Nephron (organoid): ENCODE data around the gene TRIM72.
"Not testable (repeated sequence)": the region's sequence is repeated elsewhere in the genome, so short reads cannot be mapped to it uniquely, and the experiment has no call there.

ENCODE experiments used
- H3K27ac Mint-ChIP-seq, 3 experiments: 2 replicates each; pipeline ENCODE4 v1.8.0; 2020; ENCODE audit warnings: mixed read lengths in 3 of 3, mild to moderate bottlenecking in 2 of 3, moderate library complexity in 1 of 3
- H3K27me3 Mint-ChIP-seq: 2 replicates; pipeline ENCODE4 v1.8.0; 2021; ENCODE audit warnings: low read depth, mild to moderate bottlenecking, moderate library complexity, mixed read lengths
- H3K36me3 Mint-ChIP-seq: 2 replicates; pipeline ENCODE4 v1.8.0; 2020; ENCODE audit warnings: low read depth, mixed read lengths
- H3K4me1 Mint-ChIP-seq: 2 replicates; pipeline ENCODE4 v1.8.0; 2020; ENCODE audit warnings: mixed read lengths
- H3K4me3 Mint-ChIP-seq, 3 experiments: 2 replicates each; pipeline ENCODE4 v1.8.0; 2020; ENCODE audit warnings: mild to moderate bottlenecking in 3 of 3, mixed read lengths in 3 of 3, moderate library complexity in 2 of 3
- H3K9me3 Mint-ChIP-seq: 2 replicates; pipeline ENCODE4 v1.8.0; 2020; ENCODE audit warnings: mixed read lengths
- TF ChIP-seq, protein P1 (sequence below), 3 experiments: fragments of 200-600 bp; sonication (generic); IDR thresholded peaks; one replicate each; pipeline ENCODE4 v1.5.0; 2021; ENCODE audit warnings: antibody characterized with exemption in 3 of 3; ENCODE audit not compliant: unreplicated experiment in 3 of 3

The TRIM72 gene

DNA sequence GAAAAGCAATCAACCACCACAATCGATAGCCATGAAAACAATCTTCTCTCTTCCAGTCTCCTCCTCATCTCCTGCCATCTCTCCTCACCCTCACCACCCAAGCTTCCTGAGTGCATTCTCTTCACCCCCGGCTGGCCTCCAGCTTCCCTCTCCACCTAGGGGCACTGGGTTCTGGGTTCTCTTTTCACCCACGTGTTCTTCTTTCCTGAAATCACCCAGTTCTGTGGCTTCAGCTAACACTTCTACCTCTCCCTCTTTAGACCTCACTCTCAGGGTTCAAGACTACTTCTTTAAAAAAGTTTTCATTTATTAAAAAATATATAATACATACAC, 54.1 kb downstream of the TRIM72 start:
- Mint-ChIP-seq H3K9me3 (no peaks in the 10 kb centered on the region), H3K4me1 (no peaks in the 10 kb centered on the region), H3K4me3 (no peak overlapping the region), H3K27me3 (peaks cover 44% of the 10 kb centered on the region), H3K27ac (no peak overlapping the region), H3K36me3 (no peaks in the 10 kb centered on the region)
- TF ChIP-seq, protein P1, sequence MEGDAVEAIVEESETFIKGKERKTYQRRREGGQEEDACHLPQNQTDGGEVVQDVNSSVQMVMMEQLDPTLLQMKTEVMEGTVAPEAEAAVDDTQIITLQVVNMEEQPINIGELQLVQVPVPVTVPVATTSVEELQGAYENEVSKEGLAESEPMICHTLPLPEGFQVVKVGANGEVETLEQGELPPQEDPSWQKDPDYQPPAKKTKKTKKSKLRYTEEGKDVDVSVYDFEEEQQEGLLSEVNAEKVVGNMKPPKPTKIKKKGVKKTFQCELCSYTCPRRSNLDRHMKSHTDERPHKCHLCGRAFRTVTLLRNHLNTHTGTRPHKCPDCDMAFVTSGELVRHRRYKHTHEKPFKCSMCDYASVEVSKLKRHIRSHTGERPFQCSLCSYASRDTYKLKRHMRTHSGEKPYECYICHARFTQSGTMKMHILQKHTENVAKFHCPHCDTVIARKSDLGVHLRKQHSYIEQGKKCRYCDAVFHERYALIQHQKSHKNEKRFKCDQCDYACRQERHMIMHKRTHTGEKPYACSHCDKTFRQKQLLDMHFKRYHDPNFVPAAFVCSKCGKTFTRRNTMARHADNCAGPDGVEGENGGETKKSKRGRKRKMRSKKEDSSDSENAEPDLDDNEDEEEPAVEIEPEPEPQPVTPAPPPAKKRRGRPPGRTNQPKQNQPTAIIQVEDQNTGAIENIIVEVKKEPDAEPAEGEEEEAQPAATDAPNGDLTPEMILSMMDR (IDR thresholded peaks at IDR 0.05; ENCODE audit: unreplicated experiment in 3 of 3), result no peak

DNA sequence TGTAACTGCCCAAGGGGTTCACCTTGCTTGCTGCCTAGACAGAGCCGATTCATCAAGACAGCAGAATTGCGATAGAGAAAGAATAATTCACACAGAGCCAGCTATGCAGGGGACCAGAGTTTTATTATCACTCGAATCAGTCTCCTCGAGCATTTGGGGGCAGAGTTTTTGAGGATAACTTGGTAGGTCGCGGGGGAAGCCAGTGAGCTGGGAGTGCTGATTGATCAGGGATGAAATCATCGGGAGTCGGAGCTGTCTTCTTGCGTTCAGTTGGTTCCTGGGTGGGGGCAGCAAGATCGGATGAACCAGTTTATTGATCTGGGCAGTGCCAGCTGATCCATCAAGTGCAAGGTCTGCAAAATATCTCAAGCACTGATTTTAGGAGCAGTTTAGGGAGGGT, 55.0 kb downstream of the TRIM72 start:
- Mint-ChIP-seq H3K4me1 (no peaks in the 10 kb centered on the region), H3K27ac (no peak overlapping the region), H3K36me3 (no peaks in the 10 kb centered on the region), H3K9me3 (no peaks in the 10 kb centered on the region), H3K4me3 (no peak overlapping the region), H3K27me3 (peaks cover 44% of the 10 kb centered on the region)
- TF ChIP-seq, protein P1 (IDR thresholded peaks at IDR 0.05; ENCODE audit: unreplicated experiment in 3 of 3), result no peak

DNA sequence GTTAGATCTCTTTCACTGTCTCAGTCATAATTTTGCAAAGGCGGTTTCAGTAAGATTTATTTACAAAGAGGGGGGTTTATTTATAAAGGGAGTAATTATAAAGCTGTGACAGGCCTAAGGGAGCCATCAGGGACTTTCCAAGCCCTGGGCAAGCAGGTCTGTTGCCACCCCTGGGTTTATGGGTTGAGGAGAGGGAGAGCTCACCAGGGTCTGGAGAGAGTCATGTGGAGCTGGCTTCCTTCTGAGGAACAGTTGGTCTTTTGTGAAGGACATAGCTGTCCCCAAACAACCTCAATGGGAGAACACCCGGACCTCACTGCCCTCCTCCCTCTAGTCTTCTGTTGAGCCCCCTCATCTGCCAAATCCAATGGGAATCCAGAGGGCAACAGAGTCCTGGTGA, 55.6 kb downstream of the TRIM72 start:
- no peak overlapping the region for H3K4me3 Mint-ChIP-seq
- no peaks in the 10 kb centered on the region for H3K4me1 Mint-ChIP-seq
- H3K27ac Mint-ChIP-seq, result no peak overlapping the region
- TF ChIP-seq, protein P1 (IDR thresholded peaks at IDR 0.05; ENCODE audit: unreplicated experiment in 3 of 3), result no peak
- no peaks in the 10 kb centered on the region for H3K9me3 Mint-ChIP-seq
- no peaks in the 10 kb centered on the region for H3K36me3 Mint-ChIP-seq
- peaks cover 44% of the 10 kb centered on the region for H3K27me3 Mint-ChIP-seq

GRCh38 chr16:31269973-31270372, 56.1 kb downstream of the TRIM72 start:
- not testable (repeated sequence) for H3K9me3 Mint-ChIP-seq

GRCh38 chr16:31270795-31271194, 56.9 kb downstream of the TRIM72 start:
- Mint-ChIP-seq H3K36me3 (no peaks in the 10 kb centered on the region), H3K27ac (no peak overlapping the region), H3K27me3 (peaks cover 44% of the 10 kb centered on the region), H3K9me3 (no peaks in the 10 kb centered on the region), H3K4me1 (no peaks in the 10 kb centered on the region), H3K4me3 (no peak overlapping the region)
- TF ChIP-seq, protein P1 (IDR thresholded peaks at IDR 0.05; ENCODE audit: unreplicated experiment in 3 of 3), result no peak

More at GRCh38 chr16:31269973-31270372, 56.1 kb downstream of the TRIM72 start:
- H3K36me3 Mint-ChIP-seq, H3K27ac Mint-ChIP-seq, H3K4me3 Mint-ChIP-seq, H3K4me1 Mint-ChIP-seq: not testable (repeated sequence)
- peaks cover 44% of the 10 kb centered on the region for H3K27me3 Mint-ChIP-seq

GRCh38 chr16:31271621-31272190, 57.8 kb downstream of the TRIM72 start:
- H3K27me3 Mint-ChIP-seq, result peaks cover 48% of the 10 kb centered on the region
- TF ChIP-seq, protein P1 (IDR thresholded peaks at IDR 0.05; ENCODE audit: unreplicated experiment in 3 of 3), result no peak
- no peaks in the 10 kb centered on the region for H3K4me1 Mint-ChIP-seq
- no peak overlapping the region for H3K4me3 Mint-ChIP-seq
- no peaks in the 10 kb centered on the region for H3K9me3 Mint-ChIP-seq
- no peaks in the 10 kb centered on the region for H3K36me3 Mint-ChIP-seq
- H3K27ac Mint-ChIP-seq, result no peak overlapping the region
